Neural cell (in vitro differentiated cells): ENCODE data around the gene EVX1.

ENCODE experiments used
- EP300 ChIP-seq: fragments of 450-650 bp; conservative IDR thresholded peaks from 2 replicates; pipeline ENCODE4 v1.6.1; 2014; ENCODE audit warnings: antibody characterized with exemption, mild to moderate bottlenecking, moderate library complexity; ENCODE audit not compliant: poor library complexity, severe bottlenecking
- EZH2 ChIP-seq: fragments of 200-600, 300-800 bp; shearing (Covaris generic), sonication (generic); IDR thresholded peaks from 2 replicates; pipeline ENCODE4 v1.6.1; 2014; ENCODE audit warnings: antibody characterized with exemption, low read length, borderline replicate concordance, mild to moderate bottlenecking; ENCODE audit not compliant: insufficient read depth, poor library complexity, severe bottlenecking
- MXI1 ChIP-seq: fragments of 450-650 bp; conservative IDR thresholded peaks from 2 replicates; pipeline ENCODE4 v1.6.1; 2014; ENCODE audit warnings: antibody characterized with exemption, mild to moderate bottlenecking; ENCODE audit not compliant: poor library complexity, severe bottlenecking
- POLR2AphosphoS5 ChIP-seq: IDR thresholded peaks from 2 replicates; pipeline ENCODE4 v1.6.1; 2012
- RAD21 ChIP-seq: fragments of 450-650 bp; conservative IDR thresholded peaks from 2 replicates; pipeline ENCODE4 v1.6.1; 2014; ENCODE audit warnings: antibody characterized with exemption, mild to moderate bottlenecking, moderate library complexity
- SMC3 ChIP-seq: fragments of 450-650 bp; conservative IDR thresholded peaks from 2 replicates; pipeline ENCODE4 v1.6.1; 2014; ENCODE audit warnings: antibody characterized with exemption, mild to moderate bottlenecking, moderate library complexity; ENCODE audit not compliant: poor library complexity
- TF ChIP-seq, protein P1 (sequence below): fragments of 450-650 bp; IDR thresholded peaks from 2 replicates; pipeline ENCODE4 v1.5.1; 2014; ENCODE audit warnings: antibody characterized with exemption, mild to moderate bottlenecking, moderate library complexity; ENCODE audit not compliant: poor library complexity, severe bottlenecking
- TF ChIP-seq, protein P2 (sequence below): IDR thresholded peaks from 2 replicates; pipeline ENCODE4 v1.6.1; 2012; ENCODE audit warnings: borderline replicate concordance

DNA sequence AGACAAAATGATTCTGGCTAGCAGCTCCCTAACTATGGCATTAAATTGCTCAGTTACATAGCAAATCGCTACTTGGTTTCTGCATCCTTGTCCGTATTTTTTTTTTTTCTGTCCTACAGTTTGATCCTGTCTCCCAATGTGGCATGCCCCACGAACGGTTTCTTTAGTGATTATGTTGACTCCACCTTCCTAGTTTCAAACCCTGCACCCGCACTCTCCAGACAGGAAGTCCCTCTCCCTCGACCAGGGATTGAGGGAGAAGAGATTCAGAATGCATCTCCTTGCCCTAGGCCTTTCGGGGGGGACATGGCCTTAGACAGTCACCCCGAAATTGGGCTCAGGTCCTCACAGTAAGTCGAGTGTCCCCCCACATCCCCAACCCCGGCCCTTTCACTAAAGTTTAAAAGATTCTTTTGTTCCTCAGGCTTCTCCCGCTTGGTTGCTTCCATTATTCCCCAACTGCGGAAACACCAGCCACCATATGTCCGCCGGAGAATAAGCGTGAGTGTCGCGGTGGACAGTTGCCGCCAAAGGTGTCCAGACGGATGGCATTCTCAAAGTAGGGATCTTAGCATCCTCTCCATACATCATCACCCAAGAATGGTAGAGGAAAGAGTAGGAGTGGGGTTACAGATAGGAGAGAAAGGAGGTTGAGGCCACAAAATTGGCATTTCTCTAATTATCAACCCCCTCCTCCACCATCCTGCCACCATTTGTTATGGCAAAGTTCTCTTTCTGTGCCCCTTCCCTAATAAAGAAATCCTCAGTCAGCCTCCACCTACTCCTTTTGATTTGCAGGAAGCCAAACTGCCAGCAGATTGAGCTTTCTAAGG is 7.3 kb downstream of the EVX1 start:
- TF ChIP-seq, protein P1, sequence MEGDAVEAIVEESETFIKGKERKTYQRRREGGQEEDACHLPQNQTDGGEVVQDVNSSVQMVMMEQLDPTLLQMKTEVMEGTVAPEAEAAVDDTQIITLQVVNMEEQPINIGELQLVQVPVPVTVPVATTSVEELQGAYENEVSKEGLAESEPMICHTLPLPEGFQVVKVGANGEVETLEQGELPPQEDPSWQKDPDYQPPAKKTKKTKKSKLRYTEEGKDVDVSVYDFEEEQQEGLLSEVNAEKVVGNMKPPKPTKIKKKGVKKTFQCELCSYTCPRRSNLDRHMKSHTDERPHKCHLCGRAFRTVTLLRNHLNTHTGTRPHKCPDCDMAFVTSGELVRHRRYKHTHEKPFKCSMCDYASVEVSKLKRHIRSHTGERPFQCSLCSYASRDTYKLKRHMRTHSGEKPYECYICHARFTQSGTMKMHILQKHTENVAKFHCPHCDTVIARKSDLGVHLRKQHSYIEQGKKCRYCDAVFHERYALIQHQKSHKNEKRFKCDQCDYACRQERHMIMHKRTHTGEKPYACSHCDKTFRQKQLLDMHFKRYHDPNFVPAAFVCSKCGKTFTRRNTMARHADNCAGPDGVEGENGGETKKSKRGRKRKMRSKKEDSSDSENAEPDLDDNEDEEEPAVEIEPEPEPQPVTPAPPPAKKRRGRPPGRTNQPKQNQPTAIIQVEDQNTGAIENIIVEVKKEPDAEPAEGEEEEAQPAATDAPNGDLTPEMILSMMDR = no peak
- TF ChIP-seq POLR2AphosphoS5 (no peak), EZH2 (peak; percentile 59), EP300 (no peak), RAD21 (no peak), MXI1 (no peak), SMC3 (no peak)
- TF ChIP-seq, protein P2, sequence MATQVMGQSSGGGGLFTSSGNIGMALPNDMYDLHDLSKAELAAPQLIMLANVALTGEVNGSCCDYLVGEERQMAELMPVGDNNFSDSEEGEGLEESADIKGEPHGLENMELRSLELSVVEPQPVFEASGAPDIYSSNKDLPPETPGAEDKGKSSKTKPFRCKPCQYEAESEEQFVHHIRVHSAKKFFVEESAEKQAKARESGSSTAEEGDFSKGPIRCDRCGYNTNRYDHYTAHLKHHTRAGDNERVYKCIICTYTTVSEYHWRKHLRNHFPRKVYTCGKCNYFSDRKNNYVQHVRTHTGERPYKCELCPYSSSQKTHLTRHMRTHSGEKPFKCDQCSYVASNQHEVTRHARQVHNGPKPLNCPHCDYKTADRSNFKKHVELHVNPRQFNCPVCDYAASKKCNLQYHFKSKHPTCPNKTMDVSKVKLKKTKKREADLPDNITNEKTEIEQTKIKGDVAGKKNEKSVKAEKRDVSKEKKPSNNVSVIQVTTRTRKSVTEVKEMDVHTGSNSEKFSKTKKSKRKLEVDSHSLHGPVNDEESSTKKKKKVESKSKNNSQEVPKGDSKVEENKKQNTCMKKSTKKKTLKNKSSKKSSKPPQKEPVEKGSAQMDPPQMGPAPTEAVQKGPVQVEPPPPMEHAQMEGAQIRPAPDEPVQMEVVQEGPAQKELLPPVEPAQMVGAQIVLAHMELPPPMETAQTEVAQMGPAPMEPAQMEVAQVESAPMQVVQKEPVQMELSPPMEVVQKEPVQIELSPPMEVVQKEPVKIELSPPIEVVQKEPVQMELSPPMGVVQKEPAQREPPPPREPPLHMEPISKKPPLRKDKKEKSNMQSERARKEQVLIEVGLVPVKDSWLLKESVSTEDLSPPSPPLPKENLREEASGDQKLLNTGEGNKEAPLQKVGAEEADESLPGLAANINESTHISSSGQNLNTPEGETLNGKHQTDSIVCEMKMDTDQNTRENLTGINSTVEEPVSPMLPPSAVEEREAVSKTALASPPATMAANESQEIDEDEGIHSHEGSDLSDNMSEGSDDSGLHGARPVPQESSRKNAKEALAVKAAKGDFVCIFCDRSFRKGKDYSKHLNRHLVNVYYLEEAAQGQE = no peak
